OCI-LY3 (cell line): Measurements from ENCODE around the gene NEO1.

ENCODE experiments used
- CTCF ChIP-seq: fragments of 200-600, 300-600 bp; sonication (generic); IDR thresholded peaks from 2 replicates; pipeline ENCODE4 v1.5.1; 2014; ENCODE audit warnings: antibody characterized with exemption, low read length, low read depth
- EZH2phosphoT487 ChIP-seq: fragments of 200-600 bp; shearing (Covaris generic); IDR thresholded peaks from 2 replicates; pipeline ENCODE4 v1.6.1; 2018; ENCODE audit warnings: antibody characterized with exemption, mixed run types, low read depth

DNA sequence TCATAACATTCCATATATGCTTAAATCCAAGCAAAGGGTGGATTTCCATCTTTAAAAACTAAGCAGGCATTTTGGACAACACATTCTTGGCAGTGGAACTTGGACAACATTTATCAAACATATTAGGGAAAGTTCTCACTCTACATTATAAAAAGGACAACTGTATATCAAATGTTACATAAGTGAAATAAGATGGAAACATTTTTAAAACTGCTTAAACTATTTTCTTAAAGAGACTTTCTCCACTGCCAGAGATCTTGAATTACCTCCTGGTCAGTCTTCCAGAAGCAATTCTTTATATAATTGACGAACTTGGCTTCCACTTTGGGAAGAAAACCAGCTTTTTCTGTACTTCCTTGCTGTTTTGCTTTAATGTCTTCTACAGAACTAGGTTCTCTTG lies 109.3 kb downstream of the NEO1 start:
- TF ChIP-seq EZH2phosphoT487 (no peak), CTCF (no peak)
